RWPE1 (cell line): ENCODE data around the gene SLC25A33.

Source experiments
- CTCF ChIA-PET: fragments of 350-600 bp; sonication (Branson Sonifier 250); formaldehyde crosslinking; extraction: SDS; loops from one replicate; lab custom pipeline; 2021; lab: Yijun Ruan, JAX
- POLR2A ChIA-PET: fragments of 400-600 bp; formaldehyde crosslinking; extraction: SDS; loops from one replicate; lab custom pipeline; 2020; ENCODE audit warnings: antibody characterized with exemption; ENCODE audit not compliant: low non-redundant PET; lab: Yijun Ruan, JAX
- DNase-seq: peaks from one replicate; pipeline ENCODE4 v3.0.0; 2012; ENCODE audit warnings: low spot score
- H3K27ac ChIP-seq: fragments of 450-650 bp; 2 replicates; pipeline ENCODE4 v1.5.1; 2017
- CTCF ChIP-seq: fragments of 450-650 bp; conservative IDR thresholded peaks from 2 replicates; pipeline ENCODE4 v1.5.1; 2017; ENCODE audit warnings: low read depth, mild to moderate bottlenecking

The SLC25A33 gene

DNA sequence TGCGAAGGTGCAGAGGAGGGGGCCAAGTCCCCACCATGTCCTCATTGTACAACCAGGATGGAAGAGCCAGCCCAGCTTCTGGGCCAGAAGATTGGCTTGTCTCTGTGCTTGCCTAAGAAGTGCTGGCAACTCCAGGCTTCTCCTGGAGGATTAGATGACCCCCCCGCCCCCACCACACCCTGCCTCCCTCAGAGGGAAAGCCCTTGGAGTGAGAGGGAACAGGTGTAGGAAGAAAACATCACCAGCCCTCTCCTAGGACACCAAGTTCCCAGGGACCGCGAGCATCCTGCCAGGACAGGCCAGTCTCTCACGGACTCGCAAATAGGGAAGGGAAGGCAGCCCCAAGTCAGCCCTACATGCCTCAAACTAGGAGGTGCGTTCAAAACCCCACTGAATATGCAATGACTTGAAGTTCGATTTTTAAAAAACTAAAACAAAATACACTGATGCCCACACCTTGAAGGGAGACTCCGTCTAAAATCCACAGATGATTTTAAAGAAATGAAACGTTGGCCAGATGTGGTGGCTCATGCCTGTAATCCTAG lies 20.7 kb upstream of the SLC25A33 start:
- ChIA-PET POLR2A (no interaction called here), CTCF (interaction anchor here (0.7 kb wide), 1 partner anchor 263 kb away, joined by 3 read pairs; no protein-coding TSS in a partner anchor)
- DNase-seq, result no peak
- no peak overlapping the region for H3K27ac ChIP-seq
- no peak for TF ChIP-seq CTCF

- CTCF ChIA-PET, result interaction anchor here (0.5 kb wide), 1 partner anchor 1063 kb away, joined by 4 read pairs; no protein-coding TSS in a partner anchor
- no peak overlapping the region for H3K27ac ChIP-seq
- TF ChIP-seq CTCF, result no peak
- no peak for DNase-seq
- POLR2A ChIA-PET, result interaction anchor here (0.6 kb wide), 1 partner anchor 735 kb away, joined by 3 read pairs; no protein-coding TSS in a partner anchor
Observed at GRCh38 chr1:9520411-9520810, 18.9 kb upstream of the SLC25A33 start.

- no peak for DNase-seq
- ChIA-PET CTCF (interaction anchor here (0.6 to 1.5 kb wide), 3 partner anchors 28 to 81 kb away, joined by 3 to 5 read pairs (median 3); no protein-coding TSS in a partner anchor), POLR2A (no interaction called here)
Observed at GRCh38 chr1:9529190-9529589, 10.1 kb upstream of the SLC25A33 start.

GRCh38 chr1:9530320-9530719 lies 8.9 kb upstream of the SLC25A33 start:
- ChIA-PET CTCF (interaction anchor here (0.5 kb wide), 1 partner anchor 19 kb away, joined by 3 read pairs; no protein-coding TSS in a partner anchor), POLR2A (no interaction called here)
- no peak for TF ChIP-seq CTCF
- no peak for DNase-seq
- H3K27ac ChIP-seq, result no peak overlapping the region

More at GRCh38 chr1:9529190-9529589, 10.1 kb upstream of the SLC25A33 start:
- no peak overlapping the region for H3K27ac ChIP-seq
- no peak for TF ChIP-seq CTCF

GRCh38 chr1:9534953-9535352 lies 4.3 kb upstream of the SLC25A33 start:
- H3K27ac ChIP-seq, result no peak overlapping the region
- no peak for TF ChIP-seq CTCF
- ChIA-PET POLR2A (no interaction called here), CTCF (no interaction called here)
- DNase-seq, result no peak

DNA sequence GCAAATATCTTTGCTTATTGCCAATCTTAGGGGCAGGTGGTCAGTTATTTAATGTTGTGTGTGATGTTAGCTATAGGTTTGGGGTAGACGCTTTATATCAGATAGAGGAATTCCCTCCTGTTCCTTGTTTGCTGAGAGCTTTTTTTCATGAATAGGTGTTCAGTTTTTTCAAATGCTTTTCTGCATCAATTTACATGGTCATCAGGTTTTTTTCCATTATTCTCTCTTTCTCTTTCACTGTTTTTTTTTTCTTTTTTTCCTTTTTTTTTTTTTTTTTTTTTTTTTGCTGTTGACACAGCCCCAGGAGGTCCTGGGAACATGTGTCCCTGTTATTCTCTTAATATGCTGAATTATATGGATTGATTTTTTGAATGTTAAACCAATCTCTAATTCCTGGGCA lies 3.0 kb upstream of the SLC25A33 start:
- no peak for DNase-seq
- POLR2A ChIA-PET, result no interaction called here
- TF ChIP-seq CTCF, result no peak
- CTCF ChIA-PET, result no interaction called here
- no peak overlapping the region for H3K27ac ChIP-seq
